H1 (cell line): ENCODE results near the gene ZNF641. TPM values are rescaled to one million over a fixed set of nuclear protein-coding genes. Genes with fewer than 3 reads are reported as not detected.

Experiments
- ATF3 ChIP-seq: IDR thresholded peaks from 2 replicates; pipeline ENCODE4 v1.6.1; 2011; ENCODE audit warnings: low read depth, mild to moderate bottlenecking, low read length; ENCODE audit not compliant: insufficient read depth
- KDM4A ChIP-seq: IDR thresholded peaks from one replicate; pipeline ENCODE4 v1.7.1; 2012; ENCODE audit warnings: low read depth, mild to moderate bottlenecking, moderate library complexity, low read length, inconsistent platforms; ENCODE audit not compliant: severe bottlenecking
- SP1 ChIP-seq: IDR thresholded peaks from 2 replicates; pipeline ENCODE4 v1.6.1; 2011; ENCODE audit warnings: low read depth, low read length
- SUZ12 ChIP-seq: fragments of 200-600 bp; sonication (generic); IDR thresholded peaks from 2 replicates; pipeline ENCODE4 v1.6.1; 2012; ENCODE audit warnings: mild to moderate bottlenecking, inconsistent platforms, low read length, moderate library complexity, mixed read lengths
- polyA plus RNA-seq, 7 experiments: library from polyadenylated mRNA; depleted of rRNA in 3 of 7; stranded (reverse) in 5 of 7; unstranded in 2 of 7; fragments of >200 nt in 5 of 7; fragments of 200-250 nt in 2 of 7; gene quantifications; 1 replicate in 5 of 7; 2 replicates in 1 of 7; 4 replicates in 1 of 7; pipeline versions ENCODE4 v1.2.1 to v1.2.3, GENCODE V29; 2011 to 2013; ENCODE audit warnings: missing spikeins in 2 of 7, mixed read lengths in 2 of 7
- total RNA-seq: library from RNA; stranded (reverse); fragmentation: NEBNext Ultra II Directional; extraction: Animal tissue kit (Norgen Biotek cat#: 25700); gene quantifications from 2 replicates; pipeline ENCODE4 v1.2.1, GENCODE V29; 2021

ZNF641 gene
- total and polyA plus RNA-seq, 2 of the 8 experiments (the other 6 are each of a cell fraction or from before 2014, with no cell fraction given): 2.4 to 6.2 TPM

- TF ChIP-seq KDM4A (no peak), SP1 (no peak), ATF3 (no peak), SUZ12 (no peak)
These were observed 43.5 kb downstream of the ZNF641 start (continued) for GRCh38 chr12:48307269-48307668.
